Panc1 (cell line): ENCODE results near the gene RFC2. TPM values are rescaled to one million over a fixed set of nuclear protein-coding genes. Genes with fewer than 3 reads are reported as not detected.

Experiments used
- microRNA-seq: library from miRNA; unstranded; fragments of <30 nt; microRNA quantifications from one replicate; pipeline ENCODE4 v1.1.0, GENCODE V29; 2020; ENCODE audit not compliant: unreplicated experiment
- total RNA-seq: library from RNA; stranded (reverse); gene quantifications from one replicate; pipeline ENCODE4 v1.2.1, GENCODE V29; 2021; ENCODE audit not compliant: unreplicated experiment

RFC2 gene
- total RNA-seq, 1 experiment from 2014 or later = 56.2 TPM

Small RNA genes within 50 kb of the gene (microRNA-seq; reads per million reads assigned to microRNA genes)
- 677 reads per million, percentile 76 among the genes with 10 or more reads in this experiment for gene MIR590

Other genes with a start within 250 kb of the RFC2 start
- 0.26 TPM for gene ELN, start 226.2 kb downstream of the RFC2 start, total RNA-seq
- gene LIMK1, start 170.6 kb downstream of the RFC2 start, total RNA-seq = 59.6 TPM
- gene EIF4H, start 80.0 kb downstream of the RFC2 start, total RNA-seq = 318 TPM
- gene LAT2, start 44.4 kb downstream of the RFC2 start, total RNA-seq = 2.7 TPM
- 39.9 TPM for gene CLIP2, start 35.0 kb upstream of the RFC2 start, total RNA-seq
- gene GTF2IRD1, start 199.5 kb upstream of the RFC2 start, total RNA-seq = 54.0 TPM